ENCODE results near the gene IL17B.

The IL17B gene

GRCh38 chr5:149362541-149362940, 16.6 kb downstream of the IL17B start:
- peak overlapping the region; percentile 37; the same call in 1 of the 2 replicates for H3K9ac ChIP-seq (ENCODE audit: low read length)
- no peaks in the 10 kb centered on the region for H4K20me1 ChIP-seq (ENCODE audit: insufficient read depth, low read length)
- peak overlapping the region; percentile 75 for H3K4me2 ChIP-seq (ENCODE audit: low read depth, low read length)
- H3K27me3 ChIP-seq (replicated peaks; ENCODE audit: insufficient read depth, low read length) = no peaks in the 10 kb centered on the region
- H3K4me1 ChIP-seq (ENCODE audit: low read length) = peaks cover 52% of the 10 kb centered on the region
- peaks cover 16% of the 10 kb centered on the region for H3K79me2 ChIP-seq (ENCODE audit: low read length)
- peak overlapping the region; percentile 48; the same call in 1 of the 2 replicates for H2AFZ ChIP-seq (ENCODE audit: low read length)
- peak overlapping the region; percentile 19 for H3K4me3 ChIP-seq (ENCODE audit: low read length)
- no peaks in the 10 kb centered on the region for H3K9me2 ChIP-seq (replicated peaks; ENCODE audit: insufficient read depth, low read length)
- peaks cover 21% of the 10 kb centered on the region for H3F3A ChIP-seq (ENCODE audit: insufficient read depth, low read length)
- DNase-seq = no peak
- no peaks in the 10 kb centered on the region for H3K36me3 ChIP-seq (replicated peaks; ENCODE audit: insufficient read depth, low read length)
- H3K27ac ChIP-seq (ENCODE audit: low read length) = peak overlapping the region; percentile 65; the same call in 1 of the 2 replicates
- no peaks in the 10 kb centered on the region for H3K9me3 ChIP-seq (replicated peaks; ENCODE audit: insufficient read depth, low read length)
- TF ChIP-seq EZH2 (optimal IDR thresholded peaks at IDR 0.05; ENCODE audit: low read depth, low read length) (no peak), EZH2phosphoT487 (IDR thresholded peaks at IDR 0.05; ENCODE audit: low read length) (no peak)
- TF ChIP-seq, protein P1, sequence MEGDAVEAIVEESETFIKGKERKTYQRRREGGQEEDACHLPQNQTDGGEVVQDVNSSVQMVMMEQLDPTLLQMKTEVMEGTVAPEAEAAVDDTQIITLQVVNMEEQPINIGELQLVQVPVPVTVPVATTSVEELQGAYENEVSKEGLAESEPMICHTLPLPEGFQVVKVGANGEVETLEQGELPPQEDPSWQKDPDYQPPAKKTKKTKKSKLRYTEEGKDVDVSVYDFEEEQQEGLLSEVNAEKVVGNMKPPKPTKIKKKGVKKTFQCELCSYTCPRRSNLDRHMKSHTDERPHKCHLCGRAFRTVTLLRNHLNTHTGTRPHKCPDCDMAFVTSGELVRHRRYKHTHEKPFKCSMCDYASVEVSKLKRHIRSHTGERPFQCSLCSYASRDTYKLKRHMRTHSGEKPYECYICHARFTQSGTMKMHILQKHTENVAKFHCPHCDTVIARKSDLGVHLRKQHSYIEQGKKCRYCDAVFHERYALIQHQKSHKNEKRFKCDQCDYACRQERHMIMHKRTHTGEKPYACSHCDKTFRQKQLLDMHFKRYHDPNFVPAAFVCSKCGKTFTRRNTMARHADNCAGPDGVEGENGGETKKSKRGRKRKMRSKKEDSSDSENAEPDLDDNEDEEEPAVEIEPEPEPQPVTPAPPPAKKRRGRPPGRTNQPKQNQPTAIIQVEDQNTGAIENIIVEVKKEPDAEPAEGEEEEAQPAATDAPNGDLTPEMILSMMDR (IDR thresholded peaks at IDR 0.05; ENCODE audit: low read length) = no peak

DNA sequence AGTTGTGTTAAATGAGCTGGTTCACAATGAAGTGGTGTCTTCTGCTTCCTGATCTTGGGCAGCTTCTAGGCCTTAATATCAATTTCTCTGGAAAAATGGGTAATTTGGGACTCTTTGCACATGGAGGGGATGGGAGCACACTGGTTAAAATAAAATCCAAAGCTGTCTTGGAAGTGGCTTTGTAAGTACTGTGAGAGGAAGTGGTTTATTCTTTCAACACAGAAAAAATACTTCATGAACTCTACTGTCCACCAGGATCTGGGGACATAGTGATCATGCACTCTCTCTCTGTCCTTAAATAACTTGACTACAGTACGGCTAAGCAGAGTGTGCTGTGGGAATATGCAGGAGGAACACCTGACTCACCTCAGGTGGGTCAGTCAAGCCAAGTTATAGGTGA, 18.8 kb downstream of the IL17B start:
- Histone ChIP-seq H3K4me1 (ENCODE audit: low read length) (peaks cover 55% of the 10 kb centered on the region), H3K4me2 (ENCODE audit: low read depth, low read length) (no peak overlapping the region), H3K4me3 (ENCODE audit: low read length) (no peak overlapping the region)

DNA sequence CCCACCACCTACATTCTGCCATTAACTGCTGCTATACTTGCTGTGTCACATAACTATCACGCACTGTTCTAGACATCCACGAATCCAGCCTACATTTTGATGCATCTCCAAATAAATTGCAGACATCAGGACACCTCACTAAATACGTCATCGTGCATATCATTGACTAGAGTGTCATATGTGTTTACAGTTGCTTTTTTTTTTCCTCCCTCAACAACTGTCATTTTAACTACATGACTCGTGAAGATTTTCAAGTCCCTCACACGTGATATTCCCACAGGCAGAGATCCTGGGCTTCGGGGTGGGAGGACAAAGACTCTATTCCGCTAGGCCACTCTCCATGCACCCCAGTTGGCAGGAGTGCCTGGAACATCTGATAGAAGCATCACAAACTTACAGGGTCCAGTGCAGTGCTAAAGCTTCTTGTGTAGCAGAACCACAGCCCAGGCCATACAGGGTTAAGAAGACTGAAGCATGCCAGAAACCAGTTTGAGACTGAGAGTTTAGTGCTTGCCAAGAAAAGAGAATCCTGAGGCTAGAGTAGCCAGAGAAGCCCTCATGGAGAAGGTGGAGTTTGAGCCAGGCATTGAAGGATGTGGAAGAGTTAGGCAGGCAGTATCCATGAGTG, 20.1 kb downstream of the IL17B start:
- TF ChIP-seq EZH2phosphoT487 (IDR thresholded peaks at IDR 0.05; ENCODE audit: low read length) (no peak), EZH2 (optimal IDR thresholded peaks at IDR 0.05; ENCODE audit: low read depth, low read length) (no peak)
- TF ChIP-seq, protein P1 (IDR thresholded peaks at IDR 0.05; ENCODE audit: low read length) = no peak
- no peaks in the 10 kb centered on the region for H4K20me1 ChIP-seq (ENCODE audit: insufficient read depth, low read length)
- H3K4me1 ChIP-seq (ENCODE audit: low read length) = peaks cover 61% of the 10 kb centered on the region
- peak overlapping the region; percentile 94; the same call in 1 of the 2 replicates for H3K9ac ChIP-seq (ENCODE audit: low read length)
- H3K4me3 ChIP-seq (ENCODE audit: low read length) = peak overlapping the region; percentile 89
- no peak overlapping the region for H2AFZ ChIP-seq (ENCODE audit: low read length)
- H3K9me3 ChIP-seq (replicated peaks; ENCODE audit: insufficient read depth, low read length) = no peaks in the 10 kb centered on the region
- no peaks in the 10 kb centered on the region for H3K9me2 ChIP-seq (replicated peaks; ENCODE audit: insufficient read depth, low read length)
- peak overlapping the region; percentile 87 for H3K4me2 ChIP-seq (ENCODE audit: low read depth, low read length)
- peaks cover 48% of the 10 kb centered on the region for H3F3A ChIP-seq (ENCODE audit: insufficient read depth, low read length)
- no peak overlapping the region for H3K27ac ChIP-seq (ENCODE audit: low read length)
- no peaks in the 10 kb centered on the region for H3K27me3 ChIP-seq (replicated peaks; ENCODE audit: insufficient read depth, low read length)
- no peaks in the 10 kb centered on the region; the same call in 1 of the 2 replicates for H3K36me3 ChIP-seq (replicated peaks; ENCODE audit: insufficient read depth, low read length)
- DNase-seq = peak; percentile 5
- H3K79me2 ChIP-seq (ENCODE audit: low read length) = peaks cover 43% of the 10 kb centered on the region

More for the DNA sequence above, 18.8 kb downstream of the IL17B start:
- Histone ChIP-seq H3K9ac (ENCODE audit: low read length) (no peak overlapping the region), H3K27me3 (replicated peaks; ENCODE audit: insufficient read depth, low read length) (no peaks in the 10 kb centered on the region), H3F3A (ENCODE audit: insufficient read depth, low read length) (peaks cover 38% of the 10 kb centered on the region), H3K36me3 (replicated peaks; ENCODE audit: insufficient read depth, low read length) (no peaks in the 10 kb centered on the region; the same call in 1 of the 2 replicates), H2AFZ (ENCODE audit: low read length) (no peak overlapping the region), H4K20me1 (ENCODE audit: insufficient read depth, low read length) (no peaks in the 10 kb centered on the region), H3K9me2 (replicated peaks; ENCODE audit: insufficient read depth, low read length) (no peaks in the 10 kb centered on the region), H3K79me2 (ENCODE audit: low read length) (peaks cover 30% of the 10 kb centered on the region), H3K9me3 (replicated peaks; ENCODE audit: insufficient read depth, low read length) (no peaks in the 10 kb centered on the region), H3K27ac (ENCODE audit: low read length) (no peak overlapping the region)
- TF ChIP-seq, protein P1 (IDR thresholded peaks at IDR 0.05; ENCODE audit: low read length) = no peak
- TF ChIP-seq EZH2 (optimal IDR thresholded peaks at IDR 0.05; ENCODE audit: low read depth, low read length) (no peak), EZH2phosphoT487 (IDR thresholded peaks at IDR 0.05; ENCODE audit: low read length) (no peak)
- DNase-seq = peak; percentile 4
